HUDEP-2 (cell line): ENCODE measurements around the gene DENND1A.
A peak's percentile ranks its signal among the peaks of the same experiment; 100 is the strongest.

ENCODE experiments used
- DNase-seq, 76 experiments: peaks; one replicate each; lab custom pipeline; 2025; ENCODE audit not compliant: unreplicated experiment in 76 of 76; lab: John Stamatoyannopoulos, UW

DENND1A gene

GRCh38 chr9:123421801-123422455, 508.0 kb downstream of the DENND1A start:
- no peak for DNase-seq

GRCh38 chr9:123421186-123421585, 508.7 kb downstream of the DENND1A start:
- DNase-seq = no peak

- DNase-seq = no peak
Observed at GRCh38 chr9:123420592-123421111, 509.3 kb downstream of the DENND1A start.

GRCh38 chr9:123419721-123420591, 510.0 kb downstream of the DENND1A start:
- DNase-seq = no peak

GRCh38 chr9:123419091-123419490, 510.8 kb downstream of the DENND1A start:
- no peak for DNase-seq

- DNase-seq = no peak
Observed at GRCh38 chr9:123418506-123418905, 511.4 kb downstream of the DENND1A start.

GRCh38 chr9:123418052-123418430, 511.9 kb downstream of the DENND1A start:
- DNase-seq = no peak

GRCh38 chr9:123417289-123418051, 512.5 kb downstream of the DENND1A start:
- no peak for DNase-seq

GRCh38 chr9:123416176-123416575, 513.8 kb downstream of the DENND1A start:
- no peak for DNase-seq

GRCh38 chr9:123414936-123415930, 514.7 kb downstream of the DENND1A start:
- peak in 12 of 76 experiments; percentile 4 to 42 (median 18) for DNase-seq

GRCh38 chr9:123414204-123414603, 515.7 kb downstream of the DENND1A start:
- DNase-seq = no peak

- DNase-seq = no peak
Observed at GRCh38 chr9:123412171-123412820, 517.6 kb downstream of the DENND1A start.

- no peak for DNase-seq
Observed at GRCh38 chr9:123411636-123412035, 518.3 kb downstream of the DENND1A start.

GRCh38 chr9:123411191-123411590, 518.7 kb downstream of the DENND1A start:
- DNase-seq = no peak

GRCh38 chr9:123410281-123410910, 519.5 kb downstream of the DENND1A start:
- DNase-seq = no peak

GRCh38 chr9:123408313-123409262, 521.3 kb downstream of the DENND1A start:
- no peak for DNase-seq

GRCh38 chr9:123407217-123407851, 522.6 kb downstream of the DENND1A start:
- DNase-seq = no peak
